H9 (cell line): Measurements from ENCODE around the gene NXT1. TPM values are rescaled to one million over a fixed set of nuclear protein-coding genes. Genes with fewer than 3 reads are reported as not detected.

ENCODE experiments used
- DNase-seq: peaks from one replicate; pipeline ENCODE4 v3.0.0-alpha.2; 2017
- H2AFZ ChIP-seq: one replicate; pipeline ENCODE4 v1.6.1; 2013; ENCODE audit warnings: mild to moderate bottlenecking, low read length, control low read depth, moderate library complexity
- H2AK5ac ChIP-seq: 2 replicates; pipeline ENCODE4 v1.6.1; 2013; ENCODE audit warnings: low read length, control low read depth, mixed read lengths; ENCODE audit not compliant: insufficient read length
- H2BK120ac ChIP-seq: one replicate; pipeline ENCODE4 v1.6.1; 2013; ENCODE audit warnings: low read depth, mild to moderate bottlenecking, low read length, control low read depth, inconsistent platforms; ENCODE audit not compliant: poor library complexity, severe bottlenecking
- H2BK12ac ChIP-seq: 2 replicates; pipeline ENCODE4 v1.6.1; 2013; ENCODE audit warnings: low read length, control low read depth, mixed read lengths, low read depth; ENCODE audit not compliant: insufficient read length
- H2BK15ac ChIP-seq: 2 replicates; pipeline ENCODE4 v1.6.1; 2013; ENCODE audit warnings: low read depth, low read length, control low read depth
- H2BK20ac ChIP-seq: one replicate; pipeline ENCODE4 v1.6.1; 2013; ENCODE audit warnings: low read depth, mild to moderate bottlenecking, low read length, control low read depth, inconsistent platforms; ENCODE audit not compliant: poor library complexity, severe bottlenecking
- H2BK5ac ChIP-seq: 2 replicates; pipeline ENCODE4 v1.6.1; 2013; ENCODE audit warnings: low read length, control low read depth, mixed read lengths; ENCODE audit not compliant: insufficient read length
- H3K14ac ChIP-seq: 2 replicates; pipeline ENCODE4 v1.6.1; 2013; ENCODE audit warnings: low read length, control low read depth; ENCODE audit not compliant: insufficient read depth
- H3K18ac ChIP-seq: 2 replicates; pipeline ENCODE4 v1.6.1; 2013; ENCODE audit warnings: low read depth, mild to moderate bottlenecking, mixed read lengths, low read length, control low read depth; ENCODE audit not compliant: insufficient read length
- H3K23ac ChIP-seq: 2 replicates; pipeline ENCODE4 v1.6.1; 2013; ENCODE audit warnings: low read length, control low read depth, mixed read lengths, low read depth; ENCODE audit not compliant: insufficient read length
- H3K23me2 ChIP-seq: 2 replicates; pipeline ENCODE4 v1.6.1; 2013; ENCODE audit warnings: low read depth, mild to moderate bottlenecking, mixed read lengths, low read length, control low read depth; ENCODE audit not compliant: insufficient read length, poor library complexity, severe bottlenecking
- H3K27ac ChIP-seq: 2 replicates; pipeline ENCODE4 v1.5.1; 2013; ENCODE audit warnings: low read length, control low read depth, mixed read lengths, low read depth; ENCODE audit not compliant: insufficient read length
- H3K27me3 ChIP-seq: 2 replicates; pipeline ENCODE4 v1.6.1; 2013; ENCODE audit warnings: low read length, control low read depth, inconsistent platforms; ENCODE audit not compliant: insufficient read depth
- H3K4ac ChIP-seq: 2 replicates; pipeline ENCODE4 v1.6.1; 2013; ENCODE audit warnings: low read depth, mild to moderate bottlenecking, control low read depth, inconsistent platforms, low read length, moderate library complexity
- H3K4me1 ChIP-seq: 2 replicates; pipeline ENCODE4 v1.6.1; 2013; ENCODE audit warnings: low read length, control low read depth, inconsistent platforms; ENCODE audit not compliant: insufficient read depth
- H3K4me2 ChIP-seq: 2 replicates; pipeline ENCODE4 v1.6.1; 2013; ENCODE audit warnings: low read length, control low read depth, mixed read lengths; ENCODE audit not compliant: insufficient read length, insufficient read depth
- H3K56ac ChIP-seq: 2 replicates; pipeline ENCODE4 v1.6.1; 2013; ENCODE audit warnings: low read depth, mild to moderate bottlenecking, mixed read lengths, low read length, control low read depth; ENCODE audit not compliant: insufficient read length
- H3K79me1 ChIP-seq: 2 replicates; pipeline ENCODE4 v1.6.1; 2013; ENCODE audit warnings: low read depth, mild to moderate bottlenecking, moderate library complexity, low read length, control low read depth, inconsistent platforms; ENCODE audit not compliant: insufficient read depth, poor library complexity, severe bottlenecking
- H3K79me2 ChIP-seq: 2 replicates; pipeline ENCODE4 v1.6.1; 2013; ENCODE audit warnings: low read length, control low read depth, inconsistent platforms; ENCODE audit not compliant: insufficient read depth
- H3K9ac ChIP-seq: 2 replicates; pipeline ENCODE4 v1.6.1; 2013; ENCODE audit warnings: low read length, control low read depth, mixed read lengths; ENCODE audit not compliant: insufficient read length; ENCODE audit errors: extremely low read depth
- H3K9me3 ChIP-seq: one replicate; pipeline ENCODE4 v1.6.1; 2013; ENCODE audit warnings: low read depth, low read length, inconsistent platforms; ENCODE audit not compliant: control insufficient read depth
- H3T11ph ChIP-seq: one replicate; pipeline ENCODE4 v1.6.1; 2013; ENCODE audit warnings: mild to moderate bottlenecking, low read length, control low read depth, inconsistent platforms
- H4K20me1 ChIP-seq: one replicate; pipeline ENCODE4 v1.6.1; 2013; ENCODE audit not compliant: control insufficient read depth, insufficient read length, insufficient read depth
- H4K5ac ChIP-seq: 2 replicates; pipeline ENCODE4 v1.6.1; 2013; ENCODE audit warnings: low read depth, mild to moderate bottlenecking, mixed read lengths, low read length, control low read depth; ENCODE audit not compliant: insufficient read length
- H4K8ac ChIP-seq: replicated peaks from 2 replicates; pipeline ENCODE4 v1.6.1; 2013; ENCODE audit warnings: low read length, control low read depth, mixed read lengths, low read depth; ENCODE audit not compliant: insufficient read length
- H4K91ac ChIP-seq: 2 replicates; pipeline ENCODE4 v1.6.1; 2013; ENCODE audit warnings: low read depth, mild to moderate bottlenecking, moderate library complexity, mixed read lengths, low read length, control low read depth; ENCODE audit not compliant: insufficient read length
- H3K27ac Mint-ChIP-seq, 3 experiments: 2 replicates in 2 of 3; 3 replicates in 1 of 3; pipeline ENCODE4 v1.8.0; 2020 to 2021; ENCODE audit warnings: mixed read lengths in 3 of 3, mild to moderate bottlenecking in 1 of 3, moderate library complexity in 1 of 3
- H3K27me3 Mint-ChIP-seq: 2 replicates; pipeline ENCODE4 v1.8.0; 2021; ENCODE audit warnings: low read depth, mild to moderate bottlenecking, moderate library complexity, mixed read lengths
- H3K36me3 Mint-ChIP-seq, 3 experiments: 2 replicates in 2 of 3; 3 replicates in 1 of 3; pipeline ENCODE4 v1.8.0; 2020 to 2021; ENCODE audit warnings: low read depth in 3 of 3, mixed read lengths in 3 of 3; ENCODE audit not compliant: insufficient read depth in 1 of 3
- H3K4me1 Mint-ChIP-seq, 2 experiments: 2 replicates each; pipeline ENCODE4 v1.8.0; 2020; ENCODE audit warnings: mixed read lengths in 2 of 2
- H3K4me3 Mint-ChIP-seq, 2 experiments: 2 replicates in 1 of 2; 3 replicates in 1 of 2; pipeline ENCODE4 v1.8.0; 2020 to 2021; ENCODE audit warnings: mild to moderate bottlenecking in 2 of 2, mixed read lengths in 2 of 2, moderate library complexity in 1 of 2
- H3K9me3 Mint-ChIP-seq, 2 experiments: 2 replicates in 1 of 2; 3 replicates in 1 of 2; pipeline ENCODE4 v1.8.0; 2020; ENCODE audit warnings: mild to moderate bottlenecking in 2 of 2, mixed read lengths in 2 of 2, moderate library complexity in 1 of 2
- whole genome bisulfite sequencing: extraction: QIAGEN DNeasy Blood & Tissue Kit; methylation state at CpG from one replicate; pipeline ENCODE4 v1.1.7; 2013; ENCODE audit warnings: missing lambda C conversion rate, low lambda C conversion rate, mixed read lengths; ENCODE audit not compliant: insufficient read length; ENCODE audit errors: extremely low coverage; 5-methylcytosine and 5-hydroxymethylcytosine counted together
- total RNA-seq: library from RNA; stranded (reverse); gene quantifications from 2 replicates; pipeline ENCODE4 v1.2.1, GENCODE V29; 2021
- TF ChIP-seq, protein P1 (sequence below): fragments of 200-600 bp; sonication (generic); conservative IDR thresholded peaks from 3 replicates; pipeline ENCODE4 v1.8.0; 2021; ENCODE audit warnings: antibody characterized with exemption, mild to moderate bottlenecking

The NXT1 gene
- total RNA-seq, 1 experiment from 2014 or later, result 25.5 TPM

DNA sequence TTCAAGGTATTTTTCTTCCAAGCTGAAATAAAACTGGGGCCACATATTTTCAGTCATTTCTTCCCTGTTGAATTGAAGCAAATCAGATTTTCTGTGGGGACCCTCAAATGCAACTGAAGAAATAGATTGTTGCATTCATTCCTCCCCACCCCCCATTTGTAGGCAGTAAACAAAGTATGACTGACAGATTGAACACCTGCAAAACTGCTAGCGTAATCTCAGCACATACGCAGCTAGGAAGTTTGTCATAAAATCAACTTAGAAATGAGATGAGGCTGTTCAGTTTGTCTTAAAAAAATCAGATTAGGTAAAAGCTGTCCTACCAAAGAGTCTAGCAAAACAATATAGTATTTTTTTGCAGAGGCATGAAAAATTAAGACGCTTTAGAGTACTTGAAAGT, 20.3 kb downstream of the NXT1 start:
- Mint-ChIP-seq H3K4me1 (peaks cover 3 to 6% of the 10 kb centered on the region in 2 experiments; a peak in 3 of 4 replicates), H3K36me3 (peaks cover 28 to 84% (median 62%) of the 10 kb centered on the region in 3 experiments), H3K4me3 (no peak overlapping the region), H3K27me3 (no peaks in the 10 kb centered on the region), H3K27ac (no peak overlapping the region), H3K9me3 (no peaks in the 10 kb centered on the region)
- Histone ChIP-seq H4K5ac (no peak overlapping the region), H3K4me2 (no peak overlapping the region), H3K56ac (no peak overlapping the region), H2BK20ac (no peak overlapping the region), H3K27me3 (no peaks in the 10 kb centered on the region), H3K79me2 (peaks cover 2% of the 10 kb centered on the region; the same call in 1 of the 2 replicates), H3K23ac (no peak overlapping the region), H3T11ph (no peak overlapping the region), H3K4ac (no peak overlapping the region), H3K23me2 (no peaks in the 10 kb centered on the region), H3K79me1 (no peaks in the 10 kb centered on the region), H3K27ac (no peak overlapping the region), H3K9ac (no peak overlapping the region), H3K18ac (no peak overlapping the region), H2BK120ac (no peak overlapping the region), H2BK12ac (no peak overlapping the region), H2AFZ (no peak overlapping the region), H4K20me1 (no peaks in the 10 kb centered on the region), H3K4me1 (no peaks in the 10 kb centered on the region), H3K14ac (no peak overlapping the region), H2BK15ac (no peak overlapping the region), H3K9me3 (no peaks in the 10 kb centered on the region), H2AK5ac (no peak overlapping the region), H4K91ac (no peak overlapping the region), H4K8ac (no peak overlapping the region), H2BK5ac (no peak overlapping the region)
- TF ChIP-seq, protein P1, sequence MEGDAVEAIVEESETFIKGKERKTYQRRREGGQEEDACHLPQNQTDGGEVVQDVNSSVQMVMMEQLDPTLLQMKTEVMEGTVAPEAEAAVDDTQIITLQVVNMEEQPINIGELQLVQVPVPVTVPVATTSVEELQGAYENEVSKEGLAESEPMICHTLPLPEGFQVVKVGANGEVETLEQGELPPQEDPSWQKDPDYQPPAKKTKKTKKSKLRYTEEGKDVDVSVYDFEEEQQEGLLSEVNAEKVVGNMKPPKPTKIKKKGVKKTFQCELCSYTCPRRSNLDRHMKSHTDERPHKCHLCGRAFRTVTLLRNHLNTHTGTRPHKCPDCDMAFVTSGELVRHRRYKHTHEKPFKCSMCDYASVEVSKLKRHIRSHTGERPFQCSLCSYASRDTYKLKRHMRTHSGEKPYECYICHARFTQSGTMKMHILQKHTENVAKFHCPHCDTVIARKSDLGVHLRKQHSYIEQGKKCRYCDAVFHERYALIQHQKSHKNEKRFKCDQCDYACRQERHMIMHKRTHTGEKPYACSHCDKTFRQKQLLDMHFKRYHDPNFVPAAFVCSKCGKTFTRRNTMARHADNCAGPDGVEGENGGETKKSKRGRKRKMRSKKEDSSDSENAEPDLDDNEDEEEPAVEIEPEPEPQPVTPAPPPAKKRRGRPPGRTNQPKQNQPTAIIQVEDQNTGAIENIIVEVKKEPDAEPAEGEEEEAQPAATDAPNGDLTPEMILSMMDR, result no peak
- WGBS, result no CpG with 5 or more reads among the region's 3 CpGs
- no peak for DNase-seq
